Caki2 (cell line): ENCODE measurements around the gene HTD2. TPM values are rescaled to one million over a fixed set of nuclear protein-coding genes. Genes with fewer than 3 reads are reported as not detected.

Experiments
- total RNA-seq: library from RNA; depleted of rRNA; stranded (reverse); fragments of >200 nt; shearing (Covaris generic); gene quantifications from 2 replicates; pipeline ENCODE4 v1.2.3, GENCODE V29; 2014; ENCODE audit warnings: low replicate concordance; rRNA removed

The HTD2 gene
- total RNA-seq, 1 experiment from 2014 or later, result 7.9 TPM

Other genes with a start within 250 kb of the HTD2 start
- not detected in 2 replicates for gene DNASE1L3, start 95.5 kb upstream of the HTD2 start, total RNA-seq
- 8.9 and 11.4 TPM in 2 replicates for gene ABHD6, start 68.7 kb upstream of the HTD2 start, total RNA-seq
- 5.2 and 7.7 TPM in 2 replicates for gene RPP14, start 275 bp upstream of the HTD2 start, total RNA-seq
- 14.8 and 18.2 TPM in 2 replicates for gene PXK, start 26.4 kb downstream of the HTD2 start, total RNA-seq
- gene PDHB, start 127.3 kb downstream of the HTD2 start, total RNA-seq, result 54.8 and 86.1 TPM in 2 replicates
- gene KCTD6, start 185.6 kb downstream of the HTD2 start, total RNA-seq, result 2.7 and 3.5 TPM in 2 replicates
- gene ACOX2, start 230.7 kb downstream of the HTD2 start, total RNA-seq, result 2.0 TPM in 1 of 2 replicates, not detected in the other